K562 (cell line): ENCODE results near the gene TECPR1. TPM values are rescaled to one million over a fixed set of nuclear protein-coding genes. Genes with fewer than 3 reads are reported as not detected.

Experiments used
- BRD9 ChIP-seq: fragments of 450-650 bp; IDR thresholded peaks from 2 replicates; pipeline ENCODE4 v1.6.1; 2018; ENCODE audit warnings: low read depth; ENCODE audit not compliant: partially characterized antibody
- CBX8 ChIP-seq: fragments of 200-600 bp; sonication (generic); IDR thresholded peaks from 2 replicates; pipeline ENCODE4 v1.6.1; 2012; ENCODE audit warnings: borderline replicate concordance, mixed run types, low read depth, mild to moderate bottlenecking, moderate library complexity, mixed read lengths, low read length, control low read depth, inconsistent platforms; ENCODE audit not compliant: poor library complexity, severe bottlenecking; ENCODE audit errors: extremely low read depth
- CHD1 ChIP-seq: fragments of 200-600 bp; sonication (generic); IDR thresholded peaks from one replicate; pipeline ENCODE4 v1.6.1; 2012; ENCODE audit warnings: mild to moderate bottlenecking, moderate library complexity, low read length, inconsistent platforms
- CHD4 ChIP-seq: fragments of 200-600 bp; sonication (generic); IDR thresholded peaks from 3 replicates; pipeline ENCODE4 v1.6.1; 2012; ENCODE audit warnings: low read depth, mild to moderate bottlenecking, mixed read lengths, low read length, inconsistent platforms; ENCODE audit not compliant: insufficient read depth, insufficient replicate concordance, poor library complexity, severe bottlenecking
- PHTF2 ChIP-seq: fragments of 250-450 bp; sonication (Bioruptor Pico); IDR thresholded peaks from 2 replicates; pipeline ENCODE4 v1.5.0; 2021; ENCODE audit warnings: mild to moderate bottlenecking
- RFX1 ChIP-seq: fragments of 450-650 bp; IDR thresholded peaks from 2 replicates; pipeline ENCODE4 v1.6.1; 2016; ENCODE audit warnings: mild to moderate bottlenecking, moderate library complexity
- ZFP36 ChIP-seq: fragments of 150-350 bp; IDR thresholded peaks from 2 replicates; pipeline ENCODE4 v1.6.1; 2018; ENCODE audit warnings: low read length, low read depth; ENCODE audit not compliant: partially characterized antibody
- ZNF212 ChIP-seq: fragments of 450-650 bp; formaldehyde crosslinking; IDR thresholded peaks from 2 replicates; pipeline ENCODE4 v1.4.0; 2020; ENCODE audit warnings: mild to moderate bottlenecking
- polyA plus RNA-seq, 8 experiments: library from polyadenylated mRNA; depleted of rRNA in 4 of 8; stranded (reverse) in 5 of 8; unstranded in 3 of 8; fragments of >200 nt; fragmentation: Nextera tagmentation in 2 of 8; fragmentation: Illumina TruSeq in 1 of 8; extraction: Ambion mirVana in 2 of 8; extraction: Trizol in 1 of 8; gene quantifications; 2 replicates each; pipeline versions ENCODE4 v1.2.1 to v1.2.3, GENCODE V29; 2011 to 2014; ENCODE audit warnings: inconsistent platforms in 1 of 8, missing spikeins in 1 of 8
- total RNA-seq, 7 experiments: library from RNA; depleted of rRNA in 6 of 7; stranded (reverse); fragments of >200 nt in 6 of 7; fragmentation: Illumina TruSeq in 2 of 7; extraction: Trizol in 2 of 7; gene quantifications; 2 replicates each; pipeline versions ENCODE4 v1.2.1 to v1.2.3, GENCODE V29; 2011 to 2021; ENCODE audit warnings: low replicate concordance in 1 of 7
- TF ChIP-seq, protein P1 (sequence below): sonication (generic); formaldehyde crosslinking; IDR thresholded peaks from 2 replicates; pipeline ENCODE4 v1.8.0; 2023; ENCODE audit warnings: mild to moderate bottlenecking, missing genetic modification reagents
- TF ChIP-seq, protein P2 (sequence below): fragments of 450-650 bp; formaldehyde crosslinking; IDR thresholded peaks from 2 replicates; pipeline ENCODE4 v1.4.0; 2022; ENCODE audit warnings: missing genetic modification characterization

TECPR1 gene
- total and polyA plus RNA-seq, 9 of the 15 experiments (the other 6 are each of a cell fraction or from before 2014, with no cell fraction given) = 0.17 to 15.0 (median 2.2) TPM

- TF ChIP-seq RFX1 = no peak
- TF ChIP-seq CHD4 = no peak
- TF ChIP-seq CHD1 = no peak
- no peak for TF ChIP-seq ZFP36
- TF ChIP-seq, protein P1, sequence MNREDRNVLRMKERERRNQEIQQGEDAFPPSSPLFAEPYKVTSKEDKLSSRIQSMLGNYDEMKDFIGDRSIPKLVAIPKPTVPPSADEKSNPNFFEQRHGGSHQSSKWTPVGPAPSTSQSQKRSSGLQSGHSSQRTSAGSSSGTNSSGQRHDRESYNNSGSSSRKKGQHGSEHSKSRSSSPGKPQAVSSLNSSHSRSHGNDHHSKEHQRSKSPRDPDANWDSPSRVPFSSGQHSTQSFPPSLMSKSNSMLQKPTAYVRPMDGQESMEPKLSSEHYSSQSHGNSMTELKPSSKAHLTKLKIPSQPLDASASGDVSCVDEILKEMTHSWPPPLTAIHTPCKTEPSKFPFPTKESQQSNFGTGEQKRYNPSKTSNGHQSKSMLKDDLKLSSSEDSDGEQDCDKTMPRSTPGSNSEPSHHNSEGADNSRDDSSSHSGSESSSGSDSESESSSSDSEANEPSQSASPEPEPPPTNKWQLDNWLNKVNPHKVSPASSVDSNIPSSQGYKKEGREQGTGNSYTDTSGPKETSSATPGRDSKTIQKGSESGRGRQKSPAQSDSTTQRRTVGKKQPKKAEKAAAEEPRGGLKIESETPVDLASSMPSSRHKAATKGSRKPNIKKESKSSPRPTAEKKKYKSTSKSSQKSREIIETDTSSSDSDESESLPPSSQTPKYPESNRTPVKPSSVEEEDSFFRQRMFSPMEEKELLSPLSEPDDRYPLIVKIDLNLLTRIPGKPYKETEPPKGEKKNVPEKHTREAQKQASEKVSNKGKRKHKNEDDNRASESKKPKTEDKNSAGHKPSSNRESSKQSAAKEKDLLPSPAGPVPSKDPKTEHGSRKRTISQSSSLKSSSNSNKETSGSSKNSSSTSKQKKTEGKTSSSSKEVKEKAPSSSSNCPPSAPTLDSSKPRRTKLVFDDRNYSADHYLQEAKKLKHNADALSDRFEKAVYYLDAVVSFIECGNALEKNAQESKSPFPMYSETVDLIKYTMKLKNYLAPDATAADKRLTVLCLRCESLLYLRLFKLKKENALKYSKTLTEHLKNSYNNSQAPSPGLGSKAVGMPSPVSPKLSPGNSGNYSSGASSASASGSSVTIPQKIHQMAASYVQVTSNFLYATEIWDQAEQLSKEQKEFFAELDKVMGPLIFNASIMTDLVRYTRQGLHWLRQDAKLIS (CRISPR knock-in tag) = no peak
- TF ChIP-seq, protein P2, sequence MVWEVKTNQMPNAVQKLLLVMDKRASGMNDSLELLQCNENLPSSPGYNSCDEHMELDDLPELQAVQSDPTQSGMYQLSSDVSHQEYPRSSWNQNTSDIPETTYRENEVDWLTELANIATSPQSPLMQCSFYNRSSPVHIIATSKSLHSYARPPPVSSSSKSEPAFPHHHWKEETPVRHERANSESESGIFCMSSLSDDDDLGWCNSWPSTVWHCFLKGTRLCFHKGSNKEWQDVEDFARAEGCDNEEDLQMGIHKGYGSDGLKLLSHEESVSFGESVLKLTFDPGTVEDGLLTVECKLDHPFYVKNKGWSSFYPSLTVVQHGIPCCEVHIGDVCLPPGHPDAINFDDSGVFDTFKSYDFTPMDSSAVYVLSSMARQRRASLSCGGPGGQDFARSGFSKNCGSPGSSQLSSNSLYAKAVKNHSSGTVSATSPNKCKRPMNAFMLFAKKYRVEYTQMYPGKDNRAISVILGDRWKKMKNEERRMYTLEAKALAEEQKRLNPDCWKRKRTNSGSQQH (CRISPR knock-in tag) = no peak
- TF ChIP-seq BRD9 = no peak
- TF ChIP-seq CBX8 = no peak
- TF ChIP-seq ZNF212 = no peak
- no peak for TF ChIP-seq PHTF2 (CRISPR knock-in tag)
These were observed 30.7 kb upstream of the TECPR1 start (continued) for GRCh38 chr7:98282703-98283102.
